Muscle of leg (tissue), 11 donors: ENCODE measurements around the gene PKHD1. TPM values are rescaled to one million over a fixed set of nuclear protein-coding genes. Genes with fewer than 3 reads are reported as not detected.

Experiments used
- DNase-seq: peaks from one replicate; pipeline ENCODE4 v3.0.0; 2013
- H3K27ac ChIP-seq: one replicate; pipeline ENCODE4 v1.5.1; 2013; ENCODE audit warnings: mild to moderate bottlenecking, low read length, control low read depth
- H3K27me3 ChIP-seq: one replicate; pipeline ENCODE4 v1.6.1; 2013; ENCODE audit warnings: low read length; ENCODE audit not compliant: control insufficient read depth, insufficient read depth
- H3K36me3 ChIP-seq: one replicate; pipeline ENCODE4 v1.6.1; 2013; ENCODE audit warnings: low read length; ENCODE audit not compliant: control insufficient read depth, insufficient read depth
- H3K4me1 ChIP-seq: one replicate; pipeline ENCODE4 v1.6.1; 2013; ENCODE audit warnings: low read length; ENCODE audit not compliant: control insufficient read depth, insufficient read depth
- H3K4me3 ChIP-seq: one replicate; pipeline ENCODE4 v1.5.1; 2013; ENCODE audit warnings: low read length, control low read depth
- H3K9me3 ChIP-seq: replicated peaks from 2 replicates; pipeline ENCODE4 v1.6.1; 2013; ENCODE audit warnings: low read depth, low read length; ENCODE audit not compliant: control insufficient read depth
- WGBS: methylation state at CpG from one replicate; pipeline ENCODE4 v1.1.5; 2013; ENCODE audit warnings: missing lambda C conversion rate; ENCODE audit not compliant: insufficient coverage; 5-methylcytosine and 5-hydroxymethylcytosine counted together
- polyA plus RNA-seq, 8 donors: library from polyadenylated mRNA; unstranded; fragments of 120-200 nt; gene quantifications; one replicate each; pipeline versions ENCODE4 v1.2.1 to v1.2.3, GENCODE V29; 2013; ENCODE audit warnings: inconsistent platforms in 1 of 8, low replicate concordance in 1 of 8; ENCODE audit not compliant: insufficient read length in 8 of 8, insufficient read depth in 1 of 8
- total RNA-seq: library from RNA; stranded (reverse); fragments of 120-200 nt; gene quantifications from one replicate; pipeline ENCODE4 v1.2.4, GENCODE V29; 2013

The PKHD1 gene
- total and polyA plus RNA-seq, 9 donors: 2.5 to 11.1 (median 3.6) TPM

GRCh38 chr6:51824940-51825339 is 262.5 kb downstream of the PKHD1 start:
- H3K27me3 ChIP-seq: no peaks in the 10 kb centered on the region
- H3K27ac ChIP-seq: no peak overlapping the region
- no peaks in the 10 kb centered on the region for H3K36me3 ChIP-seq
- H3K4me3 ChIP-seq: no peak overlapping the region
- no peak for DNase-seq
- no peaks in the 10 kb centered on the region for H3K9me3 ChIP-seq
- no peaks in the 10 kb centered on the region for H3K4me1 ChIP-seq

GRCh38 chr6:51820555-51820954 is 266.9 kb downstream of the PKHD1 start:
- H3K36me3 ChIP-seq: no peaks in the 10 kb centered on the region
- no peak for DNase-seq
- H3K4me1 ChIP-seq: no peaks in the 10 kb centered on the region
- H3K27me3 ChIP-seq: no peaks in the 10 kb centered on the region
- no peak overlapping the region for H3K4me3 ChIP-seq
- no peaks in the 10 kb centered on the region for H3K9me3 ChIP-seq
- H3K27ac ChIP-seq: no peak overlapping the region

DNA sequence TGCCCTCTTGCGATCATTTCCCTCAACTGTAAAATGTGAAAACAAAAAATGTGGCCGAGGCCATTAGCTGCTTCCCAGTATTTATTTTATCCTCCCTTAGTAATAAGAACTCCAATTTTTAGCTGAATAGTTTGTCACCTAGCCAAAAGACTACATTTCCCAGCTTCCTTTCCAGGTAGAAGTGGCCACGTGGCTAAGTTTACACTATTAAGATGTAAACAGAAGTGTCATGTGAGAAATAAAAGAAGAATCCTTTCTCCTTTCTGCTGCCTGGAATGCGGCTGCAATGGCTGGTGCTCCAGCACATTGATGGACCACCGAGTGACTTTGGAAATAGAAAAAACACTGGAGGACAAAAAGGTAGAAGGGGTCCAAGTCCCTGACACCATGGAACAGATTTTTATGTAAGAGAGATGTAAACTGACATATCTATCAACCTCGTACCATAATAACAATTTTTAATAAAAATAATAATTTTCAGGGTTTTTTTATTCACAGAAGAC is 268.8 kb downstream of the PKHD1 start:
- Histone ChIP-seq H3K27me3 (no peaks in the 10 kb centered on the region), H3K4me3 (no peak overlapping the region), H3K4me1 (no peaks in the 10 kb centered on the region), H3K9me3 (no peaks in the 10 kb centered on the region), H3K27ac (no peak overlapping the region), H3K36me3 (no peaks in the 10 kb centered on the region)
- WGBS: no CpG with 5 or more reads among the region's 6 CpGs
- no peak for DNase-seq

- no peaks in the 10 kb centered on the region for H3K9me3 ChIP-seq
- 70% methylated on average over 7 of the region's 7 CpGs for WGBS
- H3K36me3 ChIP-seq: no peaks in the 10 kb centered on the region
- H3K27me3 ChIP-seq: no peaks in the 10 kb centered on the region
- H3K4me3 ChIP-seq: no peak overlapping the region
- H3K27ac ChIP-seq: no peak overlapping the region
- no peaks in the 10 kb centered on the region for H3K4me1 ChIP-seq
- no peak for DNase-seq
These were observed 269.6 kb downstream of the PKHD1 start for GRCh38 chr6:51817832-51818231.

GRCh38 chr6:51814418-51814817 is 273.0 kb downstream of the PKHD1 start:
- no CpG with 5 or more reads among the region's 1 CpG for WGBS
- Histone ChIP-seq H3K27ac (no peak overlapping the region), H3K4me1 (no peaks in the 10 kb centered on the region), H3K27me3 (no peaks in the 10 kb centered on the region), H3K36me3 (no peaks in the 10 kb centered on the region), H3K4me3 (no peak overlapping the region), H3K9me3 (no peaks in the 10 kb centered on the region)
- DNase-seq: no peak

GRCh38 chr6:51813904-51814303 is 273.5 kb downstream of the PKHD1 start:
- no CpG with 5 or more reads among the region's 1 CpG for WGBS
- no peak for DNase-seq
- Histone ChIP-seq H3K36me3 (no peaks in the 10 kb centered on the region), H3K9me3 (no peaks in the 10 kb centered on the region), H3K27me3 (no peaks in the 10 kb centered on the region), H3K27ac (no peak overlapping the region), H3K4me3 (no peak overlapping the region), H3K4me1 (no peaks in the 10 kb centered on the region)

DNA sequence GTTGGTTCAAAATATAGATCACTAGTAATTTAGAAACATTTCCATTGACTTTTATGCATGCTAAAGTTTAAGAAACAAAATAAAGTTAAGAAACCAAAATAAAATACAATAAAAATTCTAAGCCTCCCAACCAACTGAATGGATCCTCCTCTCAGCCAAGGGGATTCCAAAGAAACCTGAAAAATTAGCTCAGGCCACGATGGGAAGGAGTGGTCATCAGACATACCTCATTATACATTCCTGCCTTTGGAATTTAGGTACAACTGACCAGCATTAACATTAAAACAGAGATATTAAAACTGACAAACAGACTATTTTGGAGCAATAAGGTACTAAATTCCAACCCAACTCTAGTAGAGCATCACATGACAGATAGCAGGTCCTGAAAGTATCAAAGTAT is 275.2 kb downstream of the PKHD1 start:
- Histone ChIP-seq H3K4me3 (no peak overlapping the region), H3K27ac (no peak overlapping the region), H3K4me1 (no peaks in the 10 kb centered on the region), H3K27me3 (no peaks in the 10 kb centered on the region), H3K36me3 (no peaks in the 10 kb centered on the region), H3K9me3 (no peaks in the 10 kb centered on the region)
- no peak for DNase-seq
- whole genome bisulfite sequencing: no CpG with 5 or more reads among the region's 1 CpG

DNA sequence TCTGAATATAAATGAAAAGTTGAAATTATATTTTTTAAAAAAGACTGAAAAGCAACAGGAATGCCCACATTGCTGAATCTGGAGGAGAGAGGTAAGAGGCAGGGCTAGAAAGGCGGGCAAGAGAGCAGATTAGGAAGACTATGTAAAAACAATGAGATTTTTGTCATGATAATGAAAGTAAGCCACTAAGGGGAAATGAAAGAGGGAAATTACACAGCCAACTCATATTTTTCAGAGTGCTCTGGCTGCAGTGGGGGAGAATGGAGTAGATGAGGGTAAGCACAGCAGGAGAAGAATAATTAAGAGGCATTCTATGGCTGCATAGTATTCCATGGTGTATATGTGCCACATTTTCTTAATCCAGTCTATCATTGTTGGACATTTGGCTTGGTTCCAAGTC is 281.9 kb downstream of the PKHD1 start:
- 86% methylated on average over 1 of the region's 1 CpG for WGBS
- no peaks in the 10 kb centered on the region for H3K36me3 ChIP-seq
- H3K9me3 ChIP-seq: no peaks in the 10 kb centered on the region
- H3K4me3 ChIP-seq: no peak overlapping the region
- H3K4me1 ChIP-seq: no peaks in the 10 kb centered on the region
- no peak for DNase-seq
- no peak overlapping the region for H3K27ac ChIP-seq
- no peaks in the 10 kb centered on the region for H3K27me3 ChIP-seq

DNA sequence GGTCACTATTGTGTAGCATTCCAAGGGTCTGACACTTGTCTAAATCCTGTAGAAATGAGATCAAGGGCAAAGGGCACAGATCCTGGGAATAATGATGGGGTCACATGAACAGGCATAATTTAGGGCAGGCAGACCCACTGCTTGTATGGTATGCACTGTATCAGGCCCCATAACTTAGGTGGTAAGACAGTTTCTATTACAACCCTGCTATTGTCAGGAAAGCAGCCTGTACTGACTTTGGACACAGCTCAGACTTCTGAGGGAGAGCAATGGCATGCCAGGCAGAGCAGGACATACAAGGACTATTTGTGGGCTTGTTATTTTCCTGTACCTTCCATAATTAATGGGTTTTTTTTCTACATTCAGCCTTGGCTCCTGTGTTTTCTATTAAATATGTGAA is 286.8 kb downstream of the PKHD1 start:
- H3K27ac ChIP-seq: no peak overlapping the region
- no peaks in the 10 kb centered on the region for H3K36me3 ChIP-seq
- no peaks in the 10 kb centered on the region for H3K4me1 ChIP-seq
- H3K9me3 ChIP-seq: peaks cover 3% of the 10 kb centered on the region
- H3K4me3 ChIP-seq: no peak overlapping the region
- H3K27me3 ChIP-seq: no peaks in the 10 kb centered on the region
- no peak for DNase-seq

DNA sequence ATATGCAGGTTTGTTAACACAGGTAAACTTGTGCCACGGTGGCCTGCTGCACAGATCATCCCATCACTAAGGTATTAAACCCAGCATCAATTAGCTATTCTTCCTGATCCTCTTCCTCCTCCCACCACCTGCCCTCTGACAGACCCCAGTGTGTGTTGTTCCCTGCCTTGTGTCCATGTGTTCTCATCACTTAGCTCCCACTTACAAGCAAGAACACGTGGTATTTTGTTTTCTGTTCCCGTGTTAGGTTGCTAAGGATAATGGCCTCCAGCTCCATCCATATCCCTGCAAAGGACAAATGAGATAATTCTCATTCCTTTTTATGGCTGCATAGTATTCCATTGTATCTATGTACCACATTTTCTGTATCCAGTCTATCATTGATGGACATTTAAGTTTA is 294.0 kb downstream of the PKHD1 start:
- no peak for DNase-seq

DNA sequence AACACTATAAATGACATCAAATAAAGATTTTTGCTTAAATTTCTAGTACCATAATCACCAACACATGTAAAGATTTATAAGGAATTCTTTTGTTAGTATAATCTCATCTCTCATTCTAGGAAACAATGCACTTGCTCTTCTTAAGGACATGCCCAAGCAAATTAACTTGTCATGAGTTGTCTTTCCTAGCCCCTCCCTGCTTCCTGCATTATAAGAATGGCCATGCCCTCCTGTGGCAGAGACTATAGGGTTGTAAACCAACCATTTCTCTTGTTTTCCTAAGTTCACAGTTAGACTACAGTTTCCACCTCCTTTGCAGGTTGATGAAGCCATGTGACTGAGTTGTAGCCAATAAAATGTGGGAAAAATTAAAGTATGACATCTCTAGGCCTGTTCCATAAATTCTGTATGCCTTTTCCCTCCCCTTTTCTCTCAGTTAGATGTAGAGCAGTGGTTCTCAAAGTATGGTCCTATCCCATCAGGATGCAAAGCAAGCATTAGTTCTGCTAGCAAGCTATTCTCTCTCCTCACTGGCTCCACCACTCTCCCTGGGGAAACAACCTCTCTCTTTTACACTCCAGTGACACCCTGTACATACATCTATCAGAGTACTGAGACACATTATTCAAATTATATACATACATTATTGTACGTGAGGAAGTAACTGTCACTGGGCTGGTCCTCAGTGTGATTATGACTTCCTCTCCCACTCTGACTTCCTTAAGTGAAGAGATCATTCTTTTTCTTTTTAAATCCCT is 295.0 kb downstream of the PKHD1 start:
- H3K4me3 ChIP-seq: no peak overlapping the region
- DNase-seq: no peak
- WGBS: no CpG with 5 or more reads among the region's 1 CpG
- H3K27me3 ChIP-seq: no peaks in the 10 kb centered on the region
- peaks cover 6% of the 10 kb centered on the region for H3K9me3 ChIP-seq
- no peaks in the 10 kb centered on the region for H3K4me1 ChIP-seq
- no peak overlapping the region for H3K27ac ChIP-seq
- no peaks in the 10 kb centered on the region for H3K36me3 ChIP-seq

More for the DNA sequence above, 294.0 kb downstream of the PKHD1 start:
- Histone ChIP-seq H3K27me3 (no peaks in the 10 kb centered on the region), H3K4me1 (no peaks in the 10 kb centered on the region), H3K27ac (no peak overlapping the region), H3K9me3 (peaks cover 6% of the 10 kb centered on the region), H3K4me3 (no peak overlapping the region), H3K36me3 (no peaks in the 10 kb centered on the region)
- 89% methylated on average over 3 of the region's 3 CpGs for WGBS
